Fibroblast of lung (primary cell): ENCODE results near the gene MBNL1.

Source experiments
- EZH2 ChIP-seq: IDR thresholded peaks from 2 replicates; pipeline ENCODE4 v1.5.1; 2012; ENCODE audit warnings: low read length, control low read depth, mild to moderate bottlenecking; ENCODE audit errors: missing control alignments
- TF ChIP-seq, protein P1 (sequence below), 2 donors: IDR thresholded peaks in 1 of 2; conservative IDR thresholded peaks in 1 of 2; 1 replicate in 1 of 2; 2 replicates in 1 of 2; pipeline ENCODE4 v1.5.1; 2011 to 2012; ENCODE audit warnings: low read length in 2 of 2, control low read depth in 1 of 2, inconsistent platforms in 1 of 2, low read depth in 1 of 2, mild to moderate bottlenecking in 1 of 2

DNA sequence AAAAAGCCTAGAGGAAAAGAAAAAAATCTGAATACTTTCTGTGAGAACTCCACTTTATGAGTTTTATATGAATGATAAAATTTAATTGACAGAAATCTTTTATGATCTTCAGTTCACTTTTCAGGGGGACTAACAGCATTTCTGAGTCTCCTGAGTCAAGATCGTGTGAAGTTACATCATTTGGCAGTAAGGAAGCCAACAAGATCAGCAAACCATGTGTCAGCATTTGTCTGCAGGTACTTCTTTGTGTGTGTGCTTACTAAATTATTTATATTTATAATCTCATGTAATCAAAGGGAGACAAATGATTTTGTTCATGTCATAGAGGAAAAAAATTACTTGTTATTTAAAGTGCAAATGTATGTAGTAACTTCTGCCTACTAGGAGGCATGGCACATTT is 217.6 kb downstream of the MBNL1 start:
- TF ChIP-seq, protein P1, sequence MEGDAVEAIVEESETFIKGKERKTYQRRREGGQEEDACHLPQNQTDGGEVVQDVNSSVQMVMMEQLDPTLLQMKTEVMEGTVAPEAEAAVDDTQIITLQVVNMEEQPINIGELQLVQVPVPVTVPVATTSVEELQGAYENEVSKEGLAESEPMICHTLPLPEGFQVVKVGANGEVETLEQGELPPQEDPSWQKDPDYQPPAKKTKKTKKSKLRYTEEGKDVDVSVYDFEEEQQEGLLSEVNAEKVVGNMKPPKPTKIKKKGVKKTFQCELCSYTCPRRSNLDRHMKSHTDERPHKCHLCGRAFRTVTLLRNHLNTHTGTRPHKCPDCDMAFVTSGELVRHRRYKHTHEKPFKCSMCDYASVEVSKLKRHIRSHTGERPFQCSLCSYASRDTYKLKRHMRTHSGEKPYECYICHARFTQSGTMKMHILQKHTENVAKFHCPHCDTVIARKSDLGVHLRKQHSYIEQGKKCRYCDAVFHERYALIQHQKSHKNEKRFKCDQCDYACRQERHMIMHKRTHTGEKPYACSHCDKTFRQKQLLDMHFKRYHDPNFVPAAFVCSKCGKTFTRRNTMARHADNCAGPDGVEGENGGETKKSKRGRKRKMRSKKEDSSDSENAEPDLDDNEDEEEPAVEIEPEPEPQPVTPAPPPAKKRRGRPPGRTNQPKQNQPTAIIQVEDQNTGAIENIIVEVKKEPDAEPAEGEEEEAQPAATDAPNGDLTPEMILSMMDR (conservative IDR thresholded peaks at IDR 0.05 in 1 of 2, IDR thresholded peaks at IDR 0.05 in 1 of 2; ENCODE audit: low read depth in 1 of 2, low read length in 2 of 2) = no peak
- no peak for TF ChIP-seq EZH2
